OCI-LY7 (cell line): ENCODE results near the gene AFTPH. TPM values are rescaled to one million over a fixed set of nuclear protein-coding genes. Genes with fewer than 3 reads are reported as not detected.
A peak's percentile ranks its signal among the peaks of the same experiment; 100 is the strongest.

Experiments
- BruUV-seq: library from RNA; stranded (reverse); fragments of 400-500 nt; replicated peaks from 2 replicates; lab custom pipeline; 2021; lab: Mats Ljungman, UMichigan
- CTCF ChIA-PET: fragments of 300-600 bp; sonication (Branson Sonifier 250); formaldehyde crosslinking; loops from one replicate; lab custom pipeline; 2022; ENCODE audit warnings: antibody characterized with exemption; ENCODE audit not compliant: unreplicated experiment; lab: Charles Lee
- POLR2A ChIA-PET: fragments of 300-600 bp; sonication (Branson Sonifier 250); formaldehyde crosslinking; loops from one replicate; lab custom pipeline; 2022; ENCODE audit warnings: antibody characterized with exemption; lab: Charles Lee
- DNase-seq: peaks from one replicate; pipeline ENCODE4 v3.0.0-alpha.2; 2015; ENCODE audit warnings: low spot score
- H2AFZ ChIP-seq: fragments of 200-600 bp; sonication (generic), shearing (Covaris generic); 2 replicates; pipeline ENCODE4 v1.6.1; 2014; ENCODE audit warnings: mild to moderate bottlenecking, antibody characterized with exemption, low read length, moderate library complexity
- H3K27ac ChIP-seq: fragments of 200-600 bp; sonication (generic); 2 replicates; pipeline ENCODE4 v1.5.1; 2014; ENCODE audit warnings: mixed run types, low read depth, mild to moderate bottlenecking, moderate library complexity, low read length, inconsistent platforms; ENCODE audit not compliant: poor library complexity, severe bottlenecking
- H3K36me3 ChIP-seq: fragments of 200-600 bp; sonication (generic); 2 replicates; pipeline ENCODE4 v1.6.1; 2014; ENCODE audit warnings: mild to moderate bottlenecking, antibody characterized with exemption, low read length, moderate library complexity, mixed read lengths; ENCODE audit not compliant: insufficient read depth
- H3K4me1 ChIP-seq: fragments of 200-600 bp; sonication (generic); 2 replicates; pipeline ENCODE4 v1.5.1; 2014; ENCODE audit warnings: mild to moderate bottlenecking, low read length; ENCODE audit not compliant: insufficient read depth, poor library complexity, severe bottlenecking
- H3K4me2 ChIP-seq: fragments of 200-600 bp; sonication (generic); 2 replicates; pipeline ENCODE4 v1.6.1; 2014; ENCODE audit warnings: mild to moderate bottlenecking, low read length
- H3K4me3 ChIP-seq: fragments of 200-600 bp; sonication (generic); 2 replicates; pipeline ENCODE4 v1.5.1; 2014; ENCODE audit warnings: mild to moderate bottlenecking, low read depth, low read length; ENCODE audit not compliant: poor library complexity, severe bottlenecking
- H3K79me2 ChIP-seq: fragments of 200-600 bp; sonication (generic); 2 replicates; pipeline ENCODE4 v1.6.1; 2016; ENCODE audit warnings: low read depth, mild to moderate bottlenecking, low read length, moderate library complexity, mixed read lengths; ENCODE audit not compliant: insufficient read depth
- H3K9me2 ChIP-seq: fragments of 200-600 bp; sonication (generic); 2 replicates; pipeline ENCODE4 v1.6.1; 2016; ENCODE audit warnings: mild to moderate bottlenecking, low read length, mixed read lengths; ENCODE audit not compliant: insufficient read depth
- H3K9me3 ChIP-seq: fragments of 200-600 bp; sonication (generic); 2 replicates; pipeline ENCODE4 v1.6.1; 2014; ENCODE audit warnings: mild to moderate bottlenecking, mixed run types, low read length, mixed read lengths
- H4K20me1 ChIP-seq: fragments of 200-600 bp; sonication (generic); 2 replicates; pipeline ENCODE4 v1.6.1; 2014; ENCODE audit warnings: mild to moderate bottlenecking, antibody characterized with exemption, low read length, moderate library complexity, mixed read lengths; ENCODE audit not compliant: insufficient read depth
- EZH2phosphoT487 ChIP-seq: fragments of 200-600 bp; sonication (generic); IDR thresholded peaks from 2 replicates; pipeline ENCODE4 v1.6.1; 2018; ENCODE audit warnings: low read depth, borderline replicate concordance, mild to moderate bottlenecking, mixed run types, antibody characterized with exemption, low read length, moderate library complexity, mixed read lengths
- intact Hi-C: fragments of 100-400 bp; cut with micrococcal nuclease; formaldehyde crosslinking; loops from one replicate; pipeline ENCODE4 v1.10.0; 2022; ENCODE audit not compliant: unreplicated experiment
- total RNA-seq, 2 experiments: library from RNA; depleted of rRNA in 1 of 2; stranded (reverse); fragments of >200 nt in 1 of 2; shearing (Covaris generic) in 1 of 2; gene quantifications; 2 replicates each; pipeline ENCODE4 v1.2.3, GENCODE V29; 2014 to 2022
- TF ChIP-seq, protein P1 (sequence below): fragments of 200-600 bp; sonication (generic); conservative IDR thresholded peaks from 2 replicates; pipeline ENCODE4 v1.5.1; 2014; ENCODE audit warnings: mild to moderate bottlenecking, antibody characterized with exemption, low read length, moderate library complexity, mixed read lengths

The AFTPH gene
- total RNA-seq, 2 experiments from 2014 or later = 30.0 to 40.6 TPM

DNA sequence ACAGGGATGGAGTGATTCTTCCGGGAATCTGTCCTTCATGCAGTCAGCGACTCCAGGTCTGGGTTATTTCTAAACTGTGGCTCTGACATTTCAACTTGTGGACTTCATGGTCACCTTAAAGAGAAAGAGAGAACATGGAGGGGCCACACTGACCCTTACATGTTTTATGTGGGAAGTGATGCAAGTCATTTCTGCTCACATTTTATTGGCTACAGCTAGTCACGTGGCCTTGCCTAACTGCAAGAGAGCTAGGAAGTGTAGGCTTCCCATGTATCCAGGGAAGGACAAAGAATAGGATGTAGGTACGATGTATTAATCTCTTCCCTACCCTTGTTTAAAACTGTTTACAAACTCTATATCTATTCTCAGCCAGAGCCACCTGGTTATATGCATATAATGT is 30.3 kb upstream of the AFTPH start:
- peak overlapping the region; percentile 69 for H2AFZ ChIP-seq
- no peaks in the 10 kb centered on the region for H4K20me1 ChIP-seq
- no peaks in the 10 kb centered on the region for H3K79me2 ChIP-seq
- CTCF ChIA-PET = interaction anchor here (0.5 kb wide), 1 partner anchor 69 kb away, joined by 3 read pairs; no protein-coding TSS in a partner anchor
- H3K4me3 ChIP-seq = no peak overlapping the region
- no TSS peak for BruUV-seq
- H3K4me1 ChIP-seq = no peaks in the 10 kb centered on the region
- POLR2A ChIA-PET = interaction anchor here (0.7 kb wide), 2 partner anchors 13 to 166 kb away, joined by 3 to 5 read pairs; no protein-coding TSS in a partner anchor
- H3K4me2 ChIP-seq = no peak overlapping the region
- no peak for DNase-seq
- H3K27ac ChIP-seq = no peak overlapping the region
- TF ChIP-seq, protein P1, sequence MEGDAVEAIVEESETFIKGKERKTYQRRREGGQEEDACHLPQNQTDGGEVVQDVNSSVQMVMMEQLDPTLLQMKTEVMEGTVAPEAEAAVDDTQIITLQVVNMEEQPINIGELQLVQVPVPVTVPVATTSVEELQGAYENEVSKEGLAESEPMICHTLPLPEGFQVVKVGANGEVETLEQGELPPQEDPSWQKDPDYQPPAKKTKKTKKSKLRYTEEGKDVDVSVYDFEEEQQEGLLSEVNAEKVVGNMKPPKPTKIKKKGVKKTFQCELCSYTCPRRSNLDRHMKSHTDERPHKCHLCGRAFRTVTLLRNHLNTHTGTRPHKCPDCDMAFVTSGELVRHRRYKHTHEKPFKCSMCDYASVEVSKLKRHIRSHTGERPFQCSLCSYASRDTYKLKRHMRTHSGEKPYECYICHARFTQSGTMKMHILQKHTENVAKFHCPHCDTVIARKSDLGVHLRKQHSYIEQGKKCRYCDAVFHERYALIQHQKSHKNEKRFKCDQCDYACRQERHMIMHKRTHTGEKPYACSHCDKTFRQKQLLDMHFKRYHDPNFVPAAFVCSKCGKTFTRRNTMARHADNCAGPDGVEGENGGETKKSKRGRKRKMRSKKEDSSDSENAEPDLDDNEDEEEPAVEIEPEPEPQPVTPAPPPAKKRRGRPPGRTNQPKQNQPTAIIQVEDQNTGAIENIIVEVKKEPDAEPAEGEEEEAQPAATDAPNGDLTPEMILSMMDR = no peak
- TF ChIP-seq EZH2phosphoT487 = no peak
- no peaks in the 10 kb centered on the region for H3K36me3 ChIP-seq
- H3K9me2 ChIP-seq = no peaks in the 10 kb centered on the region
- intact Hi-C loops = no loop called here
- no peaks in the 10 kb centered on the region for H3K9me3 ChIP-seq

DNA sequence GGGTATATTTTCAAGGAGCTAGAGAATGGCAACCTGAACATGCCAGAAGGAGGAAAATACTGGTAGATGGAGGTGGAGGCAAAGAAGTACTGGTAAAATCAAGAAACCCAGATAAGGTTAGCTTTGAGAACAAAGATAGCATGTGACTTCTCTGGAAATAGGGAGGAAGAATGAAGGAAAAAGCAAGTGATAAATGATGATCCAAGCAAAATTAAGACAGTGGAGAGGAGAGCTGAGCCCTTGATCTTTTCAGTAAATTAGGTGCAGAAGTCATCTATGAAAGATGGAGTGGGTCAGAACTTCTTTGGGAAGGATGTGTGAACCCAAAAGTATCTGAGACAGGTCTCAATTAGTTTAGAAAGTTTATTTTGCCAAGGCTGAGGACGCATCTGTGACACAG is 25.7 kb upstream of the AFTPH start:
- intact Hi-C loops = no loop called here
- POLR2A ChIA-PET = no interaction called here
- H3K4me1 ChIP-seq = no peaks in the 10 kb centered on the region
- CTCF ChIA-PET = interaction anchor here (0.6 kb wide), 1 partner anchor 71 kb away, joined by 3 read pairs; no protein-coding TSS in a partner anchor
- BruUV-seq = no TSS peak
- H3K27ac ChIP-seq = no peak overlapping the region
- no peak overlapping the region for H2AFZ ChIP-seq
- no peaks in the 10 kb centered on the region for H4K20me1 ChIP-seq
- no peak for TF ChIP-seq EZH2phosphoT487
- TF ChIP-seq, protein P1 = no peak
- DNase-seq = no peak
- no peaks in the 10 kb centered on the region for H3K9me2 ChIP-seq
- no peak overlapping the region for H3K4me3 ChIP-seq
- H3K79me2 ChIP-seq = no peaks in the 10 kb centered on the region
- no peak overlapping the region for H3K4me2 ChIP-seq
- no peaks in the 10 kb centered on the region for H3K36me3 ChIP-seq
- no peaks in the 10 kb centered on the region for H3K9me3 ChIP-seq

DNA sequence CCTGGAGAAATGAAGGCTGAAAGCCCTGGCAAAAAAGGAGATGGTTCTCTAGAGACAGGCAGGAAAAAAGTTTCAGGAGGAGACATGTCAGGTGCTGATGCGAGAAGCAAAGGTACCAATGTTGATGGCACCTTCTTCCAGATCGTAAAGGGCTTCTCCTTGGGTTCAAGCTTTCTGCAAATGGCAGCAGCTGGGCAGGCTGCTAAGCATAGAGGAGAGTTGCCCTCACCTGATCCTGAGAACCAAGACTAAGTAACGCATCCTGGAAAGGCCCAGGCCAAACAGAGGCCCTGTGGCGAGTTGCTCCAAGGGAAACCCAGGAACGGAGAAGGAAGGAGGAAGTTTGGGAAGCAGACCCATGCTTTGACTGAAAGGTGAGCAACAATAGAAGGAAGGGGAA is 23.6 kb upstream of the AFTPH start:
- Histone ChIP-seq H3K27ac (no peak overlapping the region), H3K4me2 (no peak overlapping the region), H3K4me3 (no peak overlapping the region), H3K9me3 (no peaks in the 10 kb centered on the region), H3K79me2 (no peaks in the 10 kb centered on the region), H3K9me2 (no peaks in the 10 kb centered on the region), H3K4me1 (no peaks in the 10 kb centered on the region), H4K20me1 (no peaks in the 10 kb centered on the region), H3K36me3 (no peaks in the 10 kb centered on the region), H2AFZ (no peak overlapping the region)
- no peak for DNase-seq
- ChIA-PET CTCF (no interaction called here), POLR2A (no interaction called here)
- no peak for TF ChIP-seq EZH2phosphoT487
- TF ChIP-seq, protein P1 = no peak
- no TSS peak for BruUV-seq
- intact Hi-C loops = no loop called here
